Measurements from ENCODE around the gene ST6GALNAC6. TPM values are rescaled to one million over a fixed set of nuclear protein-coding genes. Genes with fewer than 3 reads are reported as not detected.
"Not testable (repeated sequence)": the region's sequence is repeated elsewhere in the genome, so short reads cannot be mapped to it uniquely, and the experiment has no call there.

The ST6GALNAC6 gene
- polyA plus RNA-seq, 1 experiment = 40.6 TPM

- no peak for DNase-seq (ENCODE audit: low read depth, low spot score)
- no peak for TF ChIP-seq CTCF (IDR thresholded peaks at IDR 0.05; ENCODE audit: low read depth, low read length)
- Histone ChIP-seq H3K4me3 (ENCODE audit: low read depth, low read length) (no peak overlapping the region), H3K27ac (ENCODE audit: low read depth, low read length) (peak overlapping the region; percentile 21), H3K9me3 (ENCODE audit: control insufficient read depth, insufficient read depth, low read length) (no peaks in the 10 kb centered on the region; the same call in 1 of the 2 replicates), H3K27me3 (ENCODE audit: control insufficient read depth, insufficient read depth, low read length) (no peaks in the 10 kb centered on the region)
- CTCF ChIA-PET = interaction anchor here (1.3 kb wide), 1 partner anchor 16 kb away, joined by 5 read pairs; no protein-coding TSS in a partner anchor
- POLR2A ChIA-PET = interaction anchor here (1.1 to 1.5 kb wide), 2 partner anchors 12 to 32 kb away, joined by 3 to 6 read pairs; no protein-coding TSS in a partner anchor
Observed at GRCh38 chr9:127884976-127885490, 14.4 kb downstream of the ST6GALNAC6 start.

- no peak overlapping the region for H3K4me3 ChIP-seq (ENCODE audit: low read depth, low read length)
- H3K27me3 ChIP-seq (ENCODE audit: control insufficient read depth, insufficient read depth, low read length) = no peaks in the 10 kb centered on the region
- ChIA-PET POLR2A (interaction anchor here (0.6 to 1.5 kb wide), 3 partner anchors 12 to 318 kb away, joined by 3 to 6 read pairs (median 3); no protein-coding TSS in a partner anchor), CTCF (no interaction called here)
- DNase-seq (ENCODE audit: low read depth, low spot score) = no peak
- no peak overlapping the region for H3K27ac ChIP-seq (ENCODE audit: low read depth, low read length)
- TF ChIP-seq CTCF (IDR thresholded peaks at IDR 0.05; ENCODE audit: low read depth, low read length) = no peak
- H3K9me3 ChIP-seq (ENCODE audit: control insufficient read depth, insufficient read depth, low read length) = no peaks in the 10 kb centered on the region; the same call in 1 of the 2 replicates
Observed at GRCh38 chr9:127884427-127884911, 14.9 kb downstream of the ST6GALNAC6 start.

GRCh38 chr9:127883959-127884358 is 15.4 kb downstream of the ST6GALNAC6 start:
- ChIA-PET POLR2A (interaction anchor here (0.6 to 1.5 kb wide), 3 partner anchors 13 to 318 kb away, joined by 3 to 13 read pairs (median 6); no protein-coding TSS in a partner anchor), CTCF (no interaction called here)
- Histone ChIP-seq H3K9me3 (ENCODE audit: control insufficient read depth, insufficient read depth, low read length) (no peaks in the 10 kb centered on the region; the same call in 1 of the 2 replicates), H3K27ac (ENCODE audit: low read depth, low read length) (no peak overlapping the region), H3K4me3 (ENCODE audit: low read depth, low read length) (no peak overlapping the region), H3K27me3 (ENCODE audit: control insufficient read depth, insufficient read depth, low read length) (no peaks in the 10 kb centered on the region)
- no peak for DNase-seq (ENCODE audit: low read depth, low spot score)
- no peak for TF ChIP-seq CTCF (IDR thresholded peaks at IDR 0.05; ENCODE audit: low read depth, low read length)

- CTCF ChIA-PET = interaction anchor here (1.1 to 2.5 kb wide), 3 partner anchors 12 to 147 kb away, joined by 3 to 11 read pairs (median 8); partner anchors contain the start of gene TOR2A
- H3K27me3 ChIP-seq (ENCODE audit: control insufficient read depth, insufficient read depth, low read length); DNase-seq (ENCODE audit: low read depth, low spot score); H3K9me3 ChIP-seq (ENCODE audit: control insufficient read depth, insufficient read depth, low read length); H3K4me3 ChIP-seq (ENCODE audit: low read depth, low read length); H3K27ac ChIP-seq (ENCODE audit: low read depth, low read length): not testable (repeated sequence)
- POLR2A ChIA-PET = interaction anchor here (0.7 to 1.3 kb wide), 3 partner anchors 27 to 430 kb away, joined by 3 to 4 read pairs (median 3); partner anchors contain the start of genes ENG and LRSAM1
Observed at GRCh38 chr9:127881715-127882114, 17.7 kb downstream of the ST6GALNAC6 start.

- ChIA-PET CTCF (interaction anchor here (0.7 kb wide), 1 partner anchor 13 kb away, joined by 4 read pairs; no protein-coding TSS in a partner anchor), POLR2A (interaction anchor here (1.3 kb wide), 1 partner anchor 19 kb away, joined by 13 read pairs; the partner anchor contains the start of gene ST6GALNAC6)
- Histone ChIP-seq H3K27ac (ENCODE audit: low read depth, low read length) (no peak overlapping the region), H3K9me3 (ENCODE audit: control insufficient read depth, insufficient read depth, low read length) (no peaks in the 10 kb centered on the region), H3K4me3 (ENCODE audit: low read depth, low read length) (no peak overlapping the region), H3K27me3 (ENCODE audit: control insufficient read depth, insufficient read depth, low read length) (no peaks in the 10 kb centered on the region)
- TF ChIP-seq CTCF (IDR thresholded peaks at IDR 0.05; ENCODE audit: low read depth, low read length) = no peak
- no peak for DNase-seq (ENCODE audit: low read depth, low spot score)
Observed at GRCh38 chr9:127880143-127880542, 19.3 kb downstream of the ST6GALNAC6 start.
